HG03442 (cell line): ENCODE data around the gene ADGRL3.

Experiments
- ATAC-seq: cut with Tn5 transposase; IDR thresholded peaks from one replicate; pipeline ENCODE4 v1.9.1; 2021; ENCODE audit warnings: mild to moderate bottlenecking, moderate library complexity; ENCODE audit not compliant: unreplicated experiment

The ADGRL3 gene

GRCh38 chr4:61200187-61200915 lies at the start of gene ADGRL3:
Gene ADGRL3, plus strand, starts transcription at chr4:61200326.
- no peak for ATAC-seq

- ATAC-seq, result no peak
These were observed 47.7 kb upstream of the ADGRL3 start for GRCh38 chr4:61152433-61152832.

GRCh38 chr4:61160478-61160877 lies 39.6 kb upstream of the ADGRL3 start:
- no peak for ATAC-seq

- ATAC-seq, result no peak
These were observed 38.0 kb upstream of the ADGRL3 start for GRCh38 chr4:61162116-61162515.

- ATAC-seq, result no peak
These were observed 26.3 kb upstream of the ADGRL3 start for GRCh38 chr4:61173799-61174198.

- no peak for ATAC-seq
These were observed 24.6 kb upstream of the ADGRL3 start for GRCh38 chr4:61175495-61175894.

GRCh38 chr4:61177367-61177766 lies 22.8 kb upstream of the ADGRL3 start:
- no peak for ATAC-seq

GRCh38 chr4:61180405-61180804 lies 19.7 kb upstream of the ADGRL3 start:
- no peak for ATAC-seq

GRCh38 chr4:61182915-61183314 lies 17.2 kb upstream of the ADGRL3 start:
- ATAC-seq, result no peak

GRCh38 chr4:61185288-61185687 lies 14.8 kb upstream of the ADGRL3 start:
- no peak for ATAC-seq

GRCh38 chr4:61192392-61192791 lies 7.7 kb upstream of the ADGRL3 start:
- ATAC-seq, result no peak

GRCh38 chr4:61193863-61194262 lies 6.3 kb upstream of the ADGRL3 start:
- no peak for ATAC-seq

GRCh38 chr4:61194571-61194970 lies 5.6 kb upstream of the ADGRL3 start:
- no peak for ATAC-seq

- ATAC-seq, result no peak
These were observed 5.0 kb upstream of the ADGRL3 start for GRCh38 chr4:61195101-61195500.

GRCh38 chr4:61198686-61199085 lies 1.4 kb upstream of the ADGRL3 start:
- no peak for ATAC-seq

- no peak for ATAC-seq
These were observed 296 bp upstream of the ADGRL3 start for GRCh38 chr4:61199873-61200186.

- no peak for ATAC-seq
These were observed 895 bp downstream of the ADGRL3 start for GRCh38 chr4:61200916-61201526.

- no peak for ATAC-seq
These were observed 1.4 kb downstream of the ADGRL3 start for GRCh38 chr4:61201561-61201960.

- ATAC-seq, result no peak
These were observed 2.0 kb downstream of the ADGRL3 start for GRCh38 chr4:61201961-61202637.

GRCh38 chr4:61202638-61203435 lies 2.7 kb downstream of the ADGRL3 start:
- no peak for ATAC-seq

GRCh38 chr4:61203436-61203790 lies 3.3 kb downstream of the ADGRL3 start:
- ATAC-seq, result no peak
